Activated T-cell treated with anti-CD3 and anti-CD28 coated beads for 24 hours (primary cell): Measurements from ENCODE around the gene RBM8A.

ENCODE experiments used
- DNase-seq: peaks from one replicate; pipeline ENCODE4 v3.0.0-alpha.2; 2020; ENCODE audit warnings: low read depth

RBM8A gene

DNA sequence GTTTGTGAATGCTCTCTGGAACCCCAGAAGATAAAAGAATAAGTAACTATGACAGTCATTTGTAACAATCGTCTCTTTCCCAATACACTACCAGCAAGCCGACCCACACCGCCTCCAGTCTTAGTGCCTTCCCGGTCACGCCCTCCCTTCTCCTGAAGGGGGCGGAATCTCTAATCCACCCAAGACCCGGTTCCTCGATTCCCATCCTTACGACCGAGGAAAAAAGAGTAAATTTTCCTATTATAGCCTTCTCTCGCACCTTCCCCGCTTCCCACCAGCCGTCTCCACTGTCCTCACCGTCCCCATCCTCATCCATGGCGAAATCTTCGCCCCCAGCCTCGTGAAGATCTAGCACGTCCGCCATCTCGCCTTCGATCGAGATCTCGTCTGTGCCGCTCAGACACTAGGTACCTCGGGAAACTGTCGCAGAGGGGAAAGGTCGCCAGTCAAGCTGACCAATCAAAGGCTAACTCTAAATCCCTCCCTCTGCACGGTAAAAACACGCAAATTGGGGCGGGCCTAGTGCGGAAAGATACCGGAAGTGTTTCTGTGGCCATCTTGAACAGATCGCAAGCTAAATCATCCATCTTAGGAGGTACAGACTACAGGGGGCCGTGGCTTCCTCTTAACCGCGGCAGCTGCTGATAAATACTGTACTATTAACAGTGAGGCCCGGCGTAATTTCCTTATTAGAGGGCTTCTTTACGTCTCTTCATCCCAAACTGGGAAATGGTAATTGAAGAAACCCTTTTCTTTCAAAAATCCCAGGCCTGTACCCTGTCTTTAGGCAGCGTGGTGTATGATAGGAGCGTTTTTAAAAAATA is at the start of gene RBM8A:
Gene RBM8A (minus strand): TSS at position 422 of the 824 bp plus-strand sequence. CDS start 58 bp downstream, at position 364.
- DNase-seq = peak; percentile 93

DNA sequence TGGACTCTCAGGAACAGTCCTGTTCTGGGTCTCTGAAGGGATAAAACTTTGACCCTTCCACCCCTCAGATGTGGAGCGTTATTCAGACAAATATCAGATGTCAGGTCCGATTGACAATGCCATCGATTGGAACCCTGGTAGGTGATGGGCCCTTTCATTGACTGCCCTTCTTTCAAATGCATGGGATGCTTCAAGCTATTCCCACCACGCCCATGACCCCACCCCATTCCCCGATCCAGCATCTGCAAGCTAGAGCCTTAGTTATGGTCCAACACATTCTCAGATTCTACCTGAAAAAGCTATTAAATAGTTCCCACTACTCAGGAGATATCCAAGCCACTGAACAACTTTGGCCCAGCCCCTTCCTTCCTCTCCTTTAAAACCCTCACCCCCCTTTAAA is 49.7 kb upstream of the RBM8A start:
- no peak for DNase-seq

DNA sequence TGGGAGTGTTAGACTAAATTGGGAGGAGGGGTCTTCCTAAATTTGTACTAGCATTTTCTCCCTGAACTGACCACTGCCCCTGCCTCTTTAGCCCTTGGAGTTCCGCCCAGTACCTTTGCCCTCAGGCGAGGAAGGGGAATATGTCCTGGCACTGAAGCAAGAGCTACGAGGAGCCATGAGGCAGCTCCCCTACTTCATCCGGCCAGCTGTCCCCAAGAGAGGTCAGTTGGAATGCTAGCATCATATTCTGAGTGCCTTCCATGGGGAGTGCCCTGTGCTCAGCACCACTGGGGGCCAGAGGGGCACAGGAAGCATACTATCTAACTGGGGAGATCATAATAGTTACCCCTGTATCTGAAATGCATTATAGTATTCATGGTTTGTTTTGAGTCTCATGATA is 47.9 kb upstream of the RBM8A start:
- no peak for DNase-seq

DNA sequence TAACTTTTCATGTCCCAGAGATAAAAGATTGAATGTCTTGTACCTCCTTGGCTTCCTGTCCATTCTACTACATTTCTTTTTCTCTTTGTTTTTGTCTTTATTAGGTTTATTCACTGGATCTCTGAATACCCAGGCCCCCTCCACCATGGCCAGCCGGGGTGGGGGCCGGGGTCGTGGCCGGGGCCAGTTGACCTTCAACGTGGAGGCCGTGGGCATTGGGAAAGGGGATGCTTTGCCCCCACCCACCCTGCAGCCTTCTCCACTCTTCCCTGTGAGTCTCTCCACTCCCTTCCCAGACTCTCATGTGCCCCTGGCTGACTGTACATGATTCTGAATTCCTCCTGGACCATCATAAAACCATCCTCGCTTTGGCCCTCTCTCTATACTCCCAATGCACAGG is 47.4 kb upstream of the RBM8A start:
- no peak for DNase-seq

DNA sequence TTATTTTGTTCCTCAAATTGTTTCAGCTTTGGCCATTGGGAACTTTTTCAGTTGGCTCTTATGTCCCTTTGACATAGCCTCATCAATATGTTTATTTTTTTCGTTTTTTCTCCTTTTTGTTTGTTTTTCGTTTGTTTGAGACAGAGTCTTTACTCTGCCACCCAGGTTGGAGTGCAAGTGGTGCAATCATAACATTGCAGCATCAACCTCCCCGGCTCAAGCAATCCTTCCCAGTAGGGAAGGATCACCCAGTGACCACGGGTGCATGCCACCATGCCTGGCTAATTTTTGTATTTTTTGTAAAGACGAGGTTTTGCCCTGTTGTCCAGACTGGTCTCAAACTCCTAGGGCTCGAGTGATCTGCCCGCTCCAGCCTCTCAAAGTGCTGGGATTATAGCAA is 45.3 kb upstream of the RBM8A start:
- no peak for DNase-seq

DNA sequence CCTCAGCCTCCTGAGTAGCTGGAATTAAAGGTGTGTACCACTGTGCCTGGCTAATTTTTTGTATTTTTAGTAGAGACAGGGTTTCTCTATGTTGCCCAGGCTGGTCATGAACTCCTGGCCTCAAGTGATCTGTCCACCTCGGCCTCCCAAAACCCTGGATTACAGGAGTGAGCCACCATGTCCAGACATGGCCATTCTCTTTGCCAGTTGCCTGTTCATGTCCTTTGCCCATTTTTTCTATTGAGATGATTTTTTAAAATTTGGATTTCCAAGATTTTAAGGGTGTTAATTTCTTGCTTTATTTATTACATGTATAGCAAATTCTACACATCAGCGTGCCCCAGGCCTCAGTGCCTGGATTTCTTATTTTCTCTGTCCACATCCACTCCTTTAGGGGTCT is 40.0 kb upstream of the RBM8A start:
- DNase-seq = no peak

DNA sequence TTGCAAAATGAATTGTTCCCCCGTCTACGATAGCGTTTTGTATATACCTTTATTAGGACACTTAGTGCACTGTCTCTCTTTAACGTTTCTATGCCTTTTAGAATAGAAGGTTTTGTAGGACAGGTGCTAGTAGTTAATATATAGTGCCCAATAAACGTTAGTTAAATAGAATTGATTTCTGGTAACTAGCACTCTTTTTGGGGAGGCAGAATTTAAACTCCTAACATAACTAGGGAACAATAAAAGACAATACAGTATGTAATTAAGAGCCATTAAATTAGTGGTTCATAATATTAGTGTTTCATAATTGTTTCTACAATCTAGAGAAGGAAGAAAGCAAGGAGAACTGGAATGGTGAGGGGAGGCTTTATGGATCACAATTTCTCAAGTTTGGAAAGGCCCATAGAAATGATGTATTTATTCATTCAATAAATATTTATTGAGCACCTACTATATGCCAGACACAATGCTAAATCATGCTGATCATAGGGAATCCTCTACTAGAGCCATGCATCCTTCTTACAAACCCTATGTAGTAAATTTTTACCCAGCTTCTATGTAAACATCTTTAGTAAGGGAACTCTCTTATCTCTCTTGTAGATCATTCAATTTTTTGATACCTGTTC is 37.9 kb upstream of the RBM8A start:
- no peak for DNase-seq

DNA sequence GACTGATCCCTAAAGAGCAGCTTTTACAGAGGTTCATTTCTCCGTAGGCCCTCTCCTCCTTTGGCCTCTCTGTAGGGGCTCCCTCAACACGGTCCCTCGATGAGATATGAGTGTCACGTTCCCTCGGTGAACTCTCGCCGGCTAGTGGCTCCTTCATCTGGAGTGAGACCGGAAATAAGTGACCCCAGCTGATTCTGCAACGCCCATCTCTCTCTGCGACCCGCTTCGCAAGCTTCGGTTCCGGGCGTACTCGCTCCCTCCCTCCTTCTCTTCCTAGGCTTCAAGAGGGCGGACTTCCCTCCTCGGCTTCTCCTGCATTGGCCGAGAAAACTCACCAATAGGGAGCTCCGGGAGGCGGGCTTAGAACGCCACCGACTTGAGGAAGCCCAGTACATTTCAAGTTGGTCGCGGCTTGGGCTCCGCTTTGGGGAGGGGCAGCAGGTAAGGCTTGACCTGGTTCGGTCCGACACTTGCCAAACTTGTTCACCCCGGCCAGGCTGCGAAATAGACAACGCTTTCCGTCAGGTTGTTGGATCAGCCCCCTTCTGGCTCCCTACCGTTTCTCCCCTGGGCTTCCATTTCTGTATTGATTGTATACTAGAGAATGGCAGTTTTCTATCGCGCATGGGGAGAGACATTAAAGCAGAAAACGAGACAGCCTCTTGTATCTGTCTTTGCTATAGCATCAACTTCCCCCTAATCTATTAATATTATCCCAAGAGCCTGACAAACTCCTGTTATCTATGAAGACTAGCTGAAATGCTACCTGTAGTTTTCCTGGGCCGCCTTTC is 37.2 kb upstream of the RBM8A start, which contains the start of the genes ANKRD34A and POLR3GL:
Gene ANKRD34A (minus strand): TSS at position 248 of the 791 bp plus-strand sequence. CDS start 2,816 bp downstream, outside the sequence.
Gene POLR3GL (plus strand): TSS at position 363 of the 791 bp plus-strand sequence. CDS start 10,176 bp downstream, outside the sequence.
- DNase-seq = peak; percentile 89

DNA sequence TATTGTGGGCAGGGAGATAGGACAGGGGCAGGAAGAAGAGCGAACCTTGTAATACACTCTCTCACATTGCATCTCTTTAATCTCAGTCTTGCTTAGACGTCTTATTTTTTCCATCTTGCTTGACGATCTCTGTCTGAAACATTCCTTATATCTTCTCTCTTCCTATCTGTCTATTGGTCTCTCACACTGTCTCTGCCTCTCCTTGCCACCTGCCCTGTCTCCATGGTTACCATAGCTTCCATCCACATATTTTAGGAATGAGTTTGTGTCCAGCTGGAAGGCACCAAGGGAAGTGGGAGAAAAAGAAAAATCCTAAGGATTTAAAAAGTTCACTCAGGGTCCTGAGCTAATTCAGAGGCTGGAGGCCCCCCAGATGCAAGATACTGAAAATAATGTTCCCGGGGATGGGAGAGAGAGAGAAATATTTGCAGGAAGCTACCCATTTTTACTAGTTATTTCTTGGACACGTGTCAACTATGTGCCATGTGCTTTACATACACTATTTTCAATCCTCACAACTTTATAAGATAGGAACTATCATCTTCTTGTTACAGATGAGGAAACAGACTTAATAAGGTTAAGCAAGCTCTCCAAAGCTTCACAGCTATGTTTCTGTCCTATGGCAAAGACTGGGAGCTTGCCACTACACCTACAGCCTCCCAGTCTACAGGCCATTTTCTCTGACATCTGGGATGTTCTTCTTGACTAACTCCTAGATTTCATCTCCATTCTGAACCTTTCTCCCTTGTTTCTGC is 36.2 kb upstream of the RBM8A start:
- no peak for DNase-seq

DNA sequence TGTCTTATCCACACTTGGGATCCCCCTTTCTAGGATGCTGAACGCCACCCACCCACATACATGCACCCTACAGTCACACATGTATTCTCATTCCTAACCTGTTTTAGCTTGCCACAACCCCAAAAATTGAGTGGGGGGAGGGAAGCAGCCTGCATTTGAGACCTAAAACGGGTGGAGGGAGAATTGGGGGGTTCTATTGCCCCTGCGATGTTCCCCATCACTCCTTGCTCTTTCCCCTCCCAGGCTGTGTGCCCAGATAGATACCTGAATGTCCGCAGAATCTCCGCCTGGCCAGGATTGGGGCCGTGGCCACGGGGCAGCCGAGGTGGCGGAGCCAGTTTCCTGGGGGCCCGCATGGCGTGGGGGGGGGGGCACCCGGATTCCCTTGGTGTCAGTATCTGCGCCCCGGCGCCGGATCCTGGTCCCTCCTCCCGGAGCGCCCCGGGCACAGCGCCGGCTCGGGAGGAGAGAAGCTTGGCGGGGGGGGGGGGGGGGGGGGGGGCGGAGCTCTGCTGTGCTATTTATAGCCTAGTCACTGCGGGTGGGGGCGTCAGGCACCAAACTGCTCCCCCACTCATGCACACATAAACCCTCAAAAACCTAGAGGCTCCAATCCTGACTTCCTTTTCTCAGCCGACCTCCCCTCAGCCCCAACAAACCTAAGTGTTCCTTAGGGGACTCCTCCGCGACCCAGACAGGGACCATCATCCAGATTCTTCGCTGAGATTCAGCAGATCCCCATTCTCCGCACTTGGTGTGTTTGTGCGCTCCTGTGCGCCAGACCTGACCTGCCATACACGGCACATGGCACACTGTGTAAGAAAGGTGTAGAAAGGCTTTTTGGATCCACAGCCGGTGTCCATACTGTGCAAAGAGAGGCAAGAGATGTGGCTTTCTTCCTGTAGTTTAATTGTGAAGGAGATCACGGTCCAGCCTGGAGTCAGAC is 35.1 kb upstream of the RBM8A start:
- DNase-seq = peak; percentile 35

DNA sequence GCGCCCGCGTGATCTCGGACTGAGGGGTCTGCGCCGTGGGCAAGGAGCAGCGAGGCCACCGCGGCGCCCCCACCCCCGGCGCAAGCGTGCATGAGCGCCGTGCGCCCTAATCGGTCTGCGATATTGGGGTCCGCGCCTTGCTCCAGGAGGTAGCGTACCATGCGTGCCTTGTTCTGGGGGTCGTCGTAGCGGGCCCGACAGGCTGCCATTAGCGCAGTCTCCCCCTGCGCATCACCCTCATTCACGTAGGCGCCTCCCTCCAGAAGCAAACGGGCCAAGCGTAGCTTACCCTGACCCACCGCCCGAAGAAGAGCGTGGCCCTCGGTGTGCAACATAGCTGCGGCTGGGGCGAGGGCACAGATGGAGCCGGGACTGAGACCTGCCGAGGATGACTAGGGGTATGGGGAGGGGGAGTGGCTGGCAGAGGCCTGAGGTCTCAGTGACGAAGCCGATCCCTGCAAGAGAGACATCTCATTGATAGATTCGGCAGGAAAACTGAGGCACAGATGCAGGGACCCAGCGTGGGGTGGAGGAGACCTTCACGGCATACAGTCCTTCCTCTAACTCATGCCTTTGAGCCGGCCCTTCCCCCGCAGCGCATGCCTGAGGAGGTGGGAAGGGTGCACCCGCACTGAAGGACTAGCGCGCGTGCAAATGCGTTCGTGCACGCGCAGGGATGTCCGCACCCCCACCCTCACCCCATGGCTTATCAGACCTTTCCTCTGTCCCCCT is 34.3 kb upstream of the RBM8A start:
- peak; percentile 59 for DNase-seq

DNA sequence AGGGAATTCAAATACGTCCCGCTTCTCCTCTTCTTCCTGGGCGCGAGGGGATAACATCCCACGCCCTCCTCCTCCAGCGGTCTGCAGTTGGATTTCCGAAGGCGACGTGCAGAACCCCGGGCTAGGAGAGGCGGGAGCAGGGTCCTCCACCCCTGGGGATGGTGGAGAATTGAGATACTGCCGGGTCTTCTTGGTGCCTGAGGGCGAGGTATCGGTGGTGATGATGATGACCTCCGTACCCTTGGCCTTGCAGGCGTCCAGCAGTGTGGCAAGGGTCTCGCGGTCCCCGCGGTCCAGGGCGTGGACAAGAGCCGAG is 33.8 kb upstream of the RBM8A start:
- no peak for DNase-seq

DNA sequence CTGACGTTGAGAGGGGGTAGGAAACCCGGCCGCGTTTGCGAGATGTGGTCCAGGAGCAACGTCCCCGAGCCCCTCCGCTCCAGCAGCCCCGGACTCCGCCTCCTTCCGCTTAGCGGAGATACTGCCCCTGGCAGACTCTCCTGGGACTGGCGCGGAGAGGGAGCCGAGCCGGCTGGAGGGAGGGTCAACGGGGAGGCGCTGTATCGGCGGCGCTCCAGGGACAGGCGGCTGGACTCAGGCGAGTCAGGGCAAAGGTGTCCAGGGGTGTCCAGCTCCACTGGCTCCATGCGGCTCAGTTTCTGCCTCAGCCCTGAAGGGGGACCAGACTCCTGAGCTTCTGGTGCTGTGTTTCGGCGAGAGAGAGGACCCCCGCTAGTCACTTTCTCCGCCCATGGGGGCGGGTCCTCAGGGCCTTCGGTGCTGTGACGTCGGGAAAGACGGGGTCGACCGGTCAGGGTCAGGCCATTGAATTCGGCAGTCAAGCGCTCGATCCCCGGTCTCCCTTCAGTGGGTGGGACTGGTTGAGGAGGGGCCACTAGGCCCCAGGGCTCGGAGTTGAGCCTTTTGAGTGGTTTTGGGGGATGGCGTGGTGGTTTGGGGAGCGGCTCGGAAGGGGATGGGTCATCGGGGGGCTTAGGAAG is 33.3 kb upstream of the RBM8A start:
- peak; percentile 41 for DNase-seq

DNA sequence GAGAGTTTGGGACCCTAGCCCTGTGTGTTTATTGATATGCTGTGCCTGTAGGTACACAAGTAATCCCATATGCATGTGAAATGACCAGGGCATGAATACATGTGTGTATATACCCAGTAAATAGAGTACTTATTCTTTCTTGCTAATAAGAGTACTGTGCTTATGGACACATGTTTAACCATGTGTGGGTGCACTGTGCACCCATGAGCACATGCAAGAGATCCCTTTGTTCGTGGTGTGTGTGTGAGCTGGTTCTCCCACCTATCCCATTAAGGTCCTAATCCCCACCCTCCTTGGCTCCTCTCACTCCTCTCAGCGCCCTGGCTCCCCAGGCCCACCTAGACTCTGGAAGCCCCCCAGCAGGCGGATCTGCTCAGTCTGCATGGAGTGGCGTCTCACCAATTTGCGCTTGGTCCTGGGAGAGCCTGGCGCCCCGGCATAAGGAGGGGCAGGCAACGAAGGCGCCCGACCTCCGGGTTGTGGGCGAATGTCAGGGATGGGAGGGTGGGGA is 32.7 kb upstream of the RBM8A start:
- DNase-seq = no peak

DNA sequence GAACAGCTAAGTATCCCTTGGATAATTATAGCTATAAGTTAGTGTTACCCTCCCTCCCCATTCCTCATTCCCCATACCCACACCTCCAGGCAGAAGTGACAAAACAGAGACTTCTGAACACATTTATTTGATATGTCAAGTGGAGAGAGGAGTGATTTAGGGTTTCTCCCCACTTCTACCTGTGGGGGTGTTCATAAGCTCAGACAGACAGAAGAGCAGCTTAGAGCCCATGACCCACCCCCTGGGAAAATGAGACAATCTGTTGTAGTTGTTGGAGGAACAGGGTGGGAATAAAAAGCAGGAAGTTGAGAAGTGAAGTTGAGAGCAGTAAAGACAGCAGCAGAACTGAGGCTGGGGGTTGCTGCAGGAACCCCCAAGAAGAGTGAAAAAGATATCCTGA is 32.0 kb upstream of the RBM8A start:
- no peak for DNase-seq

DNA sequence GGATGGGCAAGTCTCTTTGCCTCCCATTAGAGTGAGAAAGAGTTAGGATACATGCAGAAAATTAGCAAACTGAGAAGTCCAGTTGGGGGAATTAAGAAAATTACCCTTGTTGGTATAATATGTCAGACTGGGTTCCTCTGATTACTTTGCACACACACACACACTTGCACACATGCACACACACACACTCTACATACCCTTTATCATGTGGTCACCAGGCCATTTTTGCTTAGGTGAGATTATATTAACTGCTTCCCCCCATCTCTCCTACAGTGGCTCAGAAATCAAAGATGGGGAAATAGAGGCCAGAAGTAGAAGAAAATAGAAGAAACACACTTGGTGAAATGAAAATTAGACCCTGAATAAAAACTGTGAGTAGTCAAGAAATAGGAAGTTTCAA is 31.4 kb upstream of the RBM8A start:
- DNase-seq = no peak

DNA sequence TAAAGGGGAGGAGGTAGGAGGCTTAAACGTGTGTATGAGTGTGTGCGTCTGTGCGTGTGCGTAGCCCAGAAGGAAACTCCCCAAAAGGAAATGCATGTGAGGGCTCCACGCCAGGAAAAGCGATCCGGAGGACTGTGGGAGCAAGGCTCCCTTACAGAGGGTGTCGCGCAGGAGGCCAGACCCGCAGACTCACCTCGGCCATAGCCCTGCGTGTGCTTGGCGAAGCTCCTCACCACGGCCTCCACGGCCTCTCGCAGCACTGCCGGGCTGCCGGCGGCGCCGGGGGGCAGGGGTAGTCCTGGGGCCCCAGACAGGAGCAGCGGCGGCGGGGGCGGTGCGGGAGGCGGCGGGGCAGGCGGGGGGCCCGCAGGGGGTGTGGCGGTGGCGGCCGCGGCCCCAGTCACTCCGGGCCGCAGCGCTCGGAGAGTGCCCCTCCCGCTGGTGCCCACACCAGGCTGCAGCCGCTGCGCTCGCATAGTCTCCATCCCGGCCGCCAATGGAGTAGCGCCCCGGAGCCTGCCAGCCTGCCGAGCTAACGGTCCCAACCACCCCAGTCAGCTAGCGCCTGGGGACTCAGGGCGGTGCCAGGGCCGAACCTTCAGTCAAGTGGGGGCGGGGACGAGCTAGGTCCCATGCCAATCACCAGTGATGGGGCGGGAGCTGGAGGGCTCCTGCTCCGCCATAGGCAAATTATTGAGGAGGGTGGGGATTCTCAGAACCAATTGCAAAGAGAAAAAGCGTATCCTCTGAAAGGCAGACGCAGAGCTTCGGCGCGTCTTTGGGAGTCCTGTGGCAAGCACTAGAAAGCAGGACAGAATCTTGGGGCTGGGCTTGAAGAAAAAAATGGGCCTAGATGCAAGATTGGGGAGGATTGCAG is 30.4 kb upstream of the RBM8A start, which contains the start of gene LIX1L:
Gene LIX1L (minus strand): TSS at position 575 of the 877 bp plus-strand sequence. CDS start 90 bp downstream, at position 485.
- DNase-seq = peak; percentile 91

DNA sequence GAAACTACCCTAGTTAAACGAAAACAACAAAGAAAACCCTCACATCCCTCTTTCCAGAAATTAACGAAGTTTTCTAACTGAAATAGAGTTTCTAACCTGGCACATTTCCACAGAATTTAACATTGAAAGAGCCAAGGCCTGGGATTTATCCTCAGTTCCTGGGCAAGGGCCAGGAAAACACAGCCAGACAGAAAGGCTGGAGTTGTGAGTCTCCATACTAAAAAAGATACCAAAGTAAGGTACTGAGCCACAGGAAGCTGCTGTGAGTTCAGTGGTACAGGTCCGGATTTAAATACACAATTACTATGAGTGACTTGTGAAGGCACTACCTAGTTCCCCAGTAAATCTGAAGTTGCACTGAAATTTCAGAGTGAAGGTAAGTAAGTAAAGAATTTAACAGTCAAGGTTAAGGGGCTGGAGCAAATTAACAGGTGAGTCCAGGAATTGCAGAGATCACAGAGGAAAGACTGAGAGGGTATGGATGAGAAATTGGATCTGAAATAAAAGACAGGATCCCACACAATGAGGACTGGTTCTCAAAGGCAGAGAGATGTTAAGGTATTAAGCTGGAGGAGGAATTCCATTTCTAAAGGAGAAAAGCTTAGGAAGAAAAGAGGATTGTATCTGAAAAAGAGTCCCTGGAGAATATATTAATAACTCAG is 29.6 kb upstream of the RBM8A start:
- no peak for DNase-seq
